Lower leg skin (tissue), 3 donors: ENCODE results near the gene EGFLAM.

Source experiments
- POLR2A ChIP-seq, 2 donors: fragments of 450-650 bp; IDR thresholded peaks; one replicate each; pipeline ENCODE4 v1.6.1; 2016 to 2017; ENCODE audit warnings: antibody characterized with exemption in 2 of 2, mild to moderate bottlenecking in 1 of 2, moderate library complexity in 1 of 2
- TF ChIP-seq, protein P1 (sequence below), 3 donors: fragments of 450-650 bp; IDR thresholded peaks; one replicate each; pipeline ENCODE4 v1.5.1; 2016; ENCODE audit warnings: antibody characterized with exemption in 3 of 3, mild to moderate bottlenecking in 3 of 3, moderate library complexity in 2 of 3

- TF ChIP-seq, protein P1, sequence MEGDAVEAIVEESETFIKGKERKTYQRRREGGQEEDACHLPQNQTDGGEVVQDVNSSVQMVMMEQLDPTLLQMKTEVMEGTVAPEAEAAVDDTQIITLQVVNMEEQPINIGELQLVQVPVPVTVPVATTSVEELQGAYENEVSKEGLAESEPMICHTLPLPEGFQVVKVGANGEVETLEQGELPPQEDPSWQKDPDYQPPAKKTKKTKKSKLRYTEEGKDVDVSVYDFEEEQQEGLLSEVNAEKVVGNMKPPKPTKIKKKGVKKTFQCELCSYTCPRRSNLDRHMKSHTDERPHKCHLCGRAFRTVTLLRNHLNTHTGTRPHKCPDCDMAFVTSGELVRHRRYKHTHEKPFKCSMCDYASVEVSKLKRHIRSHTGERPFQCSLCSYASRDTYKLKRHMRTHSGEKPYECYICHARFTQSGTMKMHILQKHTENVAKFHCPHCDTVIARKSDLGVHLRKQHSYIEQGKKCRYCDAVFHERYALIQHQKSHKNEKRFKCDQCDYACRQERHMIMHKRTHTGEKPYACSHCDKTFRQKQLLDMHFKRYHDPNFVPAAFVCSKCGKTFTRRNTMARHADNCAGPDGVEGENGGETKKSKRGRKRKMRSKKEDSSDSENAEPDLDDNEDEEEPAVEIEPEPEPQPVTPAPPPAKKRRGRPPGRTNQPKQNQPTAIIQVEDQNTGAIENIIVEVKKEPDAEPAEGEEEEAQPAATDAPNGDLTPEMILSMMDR (IDR thresholded peaks at IDR 0.05): no peak
- TF ChIP-seq POLR2A (IDR thresholded peaks at IDR 0.05): no peak
Observed at GRCh38 chr5:38290028-38290653, 31.8 kb downstream of the EGFLAM start.
